ENCODE results near the gene EYS.

Gene EYS

DNA sequence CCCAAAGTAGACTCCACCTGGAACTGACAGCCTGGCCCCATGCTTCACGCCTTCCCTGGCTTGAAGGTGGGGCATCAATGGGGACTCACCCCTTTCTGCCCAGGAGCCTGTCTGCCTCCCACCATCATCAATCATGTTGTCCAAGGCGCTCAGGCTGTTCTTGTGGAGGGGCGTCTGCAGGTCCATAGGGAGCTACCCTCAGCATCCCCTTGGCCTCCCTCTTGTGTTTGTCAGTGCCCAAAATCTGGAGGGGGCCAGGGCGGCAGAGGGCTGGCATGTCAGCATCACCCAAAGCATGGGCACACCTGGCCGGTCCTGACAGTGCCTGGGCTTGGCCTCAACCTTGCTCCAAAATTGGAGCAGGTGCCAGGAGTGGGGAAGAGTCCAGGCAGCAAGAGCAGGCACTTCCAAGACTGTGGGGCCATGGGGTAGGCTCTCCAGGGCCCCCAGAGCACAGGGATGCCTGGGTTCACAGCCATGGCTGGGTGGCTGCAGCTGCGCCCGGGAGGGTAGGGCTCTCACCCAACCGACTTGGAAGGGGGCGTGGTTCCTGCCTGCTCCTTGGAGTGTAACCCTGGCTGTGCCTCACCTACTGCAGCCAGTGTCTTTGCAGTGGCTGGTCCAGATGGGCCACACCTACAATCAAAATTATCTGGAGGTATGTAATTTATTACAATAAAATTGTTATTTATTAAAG lies 903.4 kb downstream of the EYS start:
- DNase-seq: no peak

DNA sequence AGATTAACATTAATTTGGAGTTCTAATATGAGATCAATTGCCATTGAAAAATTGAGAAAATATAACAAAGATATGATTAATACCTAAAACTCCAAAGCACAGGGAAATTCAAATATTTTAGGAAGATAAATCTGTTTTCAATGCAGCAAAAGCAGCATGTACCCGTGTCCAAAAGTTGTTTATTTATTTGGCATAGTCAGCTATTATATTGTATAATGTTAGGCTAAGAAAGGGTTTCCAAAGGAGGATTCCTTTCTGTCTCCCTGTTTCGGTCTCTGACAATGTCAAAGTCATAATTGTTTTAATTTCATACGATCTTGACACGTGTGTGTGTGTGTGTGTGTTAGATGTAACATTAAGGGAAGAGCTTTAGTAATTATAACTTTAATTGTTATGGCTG lies 914.5 kb downstream of the EYS start:
- no peak for DNase-seq

DNA sequence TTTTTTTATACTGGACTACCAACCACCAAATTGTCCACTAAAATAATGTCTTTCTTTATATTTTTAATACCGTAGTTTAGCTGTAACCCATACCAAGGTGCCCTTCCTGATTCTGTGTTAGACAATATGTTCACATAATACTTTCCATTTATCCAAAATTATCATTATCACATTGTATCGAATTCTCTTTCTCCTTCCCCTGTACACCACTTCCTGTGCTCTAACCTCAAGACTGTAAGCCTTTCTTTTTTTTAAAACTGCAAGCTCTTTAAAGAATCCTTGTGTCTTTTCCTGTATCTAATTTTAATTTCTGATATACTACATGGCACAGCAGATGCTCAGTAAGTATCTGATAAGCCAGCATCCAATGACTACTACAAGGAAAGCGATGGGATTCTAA lies 917.5 kb downstream of the EYS start:
- DNase-seq: no peak

DNA sequence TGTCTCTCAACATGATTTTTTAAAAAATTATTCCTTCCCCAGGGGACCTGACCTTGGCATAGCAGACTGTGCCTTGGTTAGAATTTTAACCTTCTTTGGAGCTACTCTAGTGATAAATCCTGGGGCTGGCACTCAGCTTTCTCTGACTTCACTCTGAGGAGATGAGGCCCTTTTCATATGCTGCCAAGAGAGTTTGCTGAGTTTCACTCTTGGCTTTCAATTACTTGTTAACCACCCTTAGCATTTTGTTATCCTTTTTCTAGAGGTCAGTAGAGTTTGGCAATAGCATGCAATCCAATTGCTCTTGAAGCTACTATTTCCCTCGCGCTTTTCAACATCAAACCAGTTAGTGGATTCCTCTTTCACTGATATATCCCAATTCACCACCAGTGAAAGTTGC lies 920.3 kb downstream of the EYS start:
- no peak for DNase-seq

DNA sequence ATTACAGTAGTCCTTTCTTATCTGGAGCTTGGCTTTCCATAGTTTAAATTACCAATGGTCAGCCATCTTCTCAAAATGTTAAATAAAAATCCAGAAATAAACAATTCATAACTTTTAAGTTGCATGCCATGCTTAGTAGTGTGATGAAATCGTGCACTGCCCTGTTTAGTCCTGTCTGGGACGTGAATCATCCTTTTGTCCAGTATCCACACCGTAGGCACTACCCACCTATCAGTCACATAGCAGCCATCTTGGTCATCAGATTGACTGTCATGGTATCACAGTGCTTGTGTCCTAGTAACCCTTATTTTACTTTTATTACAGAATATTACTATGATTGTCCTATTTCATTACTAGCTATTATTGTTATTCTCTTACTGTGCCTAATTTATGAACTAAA lies 924.1 kb downstream of the EYS start:
- DNase-seq: no peak

DNA sequence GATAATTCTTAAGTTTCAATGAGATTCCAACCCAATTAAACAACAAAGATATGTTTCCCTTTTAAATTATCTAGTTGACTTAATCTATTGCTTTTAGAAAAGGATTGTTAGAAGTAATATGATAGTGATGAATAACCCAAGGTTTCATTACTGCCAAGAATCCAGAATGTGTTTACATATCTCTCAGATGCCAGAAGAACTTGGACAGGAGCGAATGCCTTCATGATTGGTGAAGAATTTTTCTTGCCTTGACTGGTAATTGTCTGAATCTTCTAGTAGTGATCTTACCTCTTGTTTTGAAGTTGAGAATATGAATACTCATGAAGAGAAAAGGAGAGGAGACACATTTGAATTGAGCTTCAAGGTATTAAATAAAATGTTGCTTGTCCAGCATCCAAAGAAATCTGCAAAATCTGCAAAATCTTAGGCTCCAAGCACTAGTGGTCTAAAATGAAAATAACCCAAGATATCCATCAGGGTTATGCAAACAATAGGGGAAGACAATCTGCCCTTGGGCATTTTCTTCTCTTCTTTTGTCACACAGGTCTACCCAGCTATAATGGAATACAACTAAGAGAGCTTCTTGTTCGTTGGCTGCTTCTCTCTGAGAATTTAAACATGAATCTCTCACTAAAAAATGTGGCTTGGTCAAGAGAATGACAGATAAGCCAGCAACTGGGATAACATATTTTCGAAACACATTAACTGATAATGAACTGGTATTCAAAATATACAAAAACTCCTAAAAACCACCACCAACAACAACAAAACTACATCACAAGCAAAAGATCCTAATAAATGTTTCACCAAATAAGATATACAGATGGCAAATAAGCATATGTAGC lies 928.9 kb downstream of the EYS start:
- no peak for DNase-seq

DNA sequence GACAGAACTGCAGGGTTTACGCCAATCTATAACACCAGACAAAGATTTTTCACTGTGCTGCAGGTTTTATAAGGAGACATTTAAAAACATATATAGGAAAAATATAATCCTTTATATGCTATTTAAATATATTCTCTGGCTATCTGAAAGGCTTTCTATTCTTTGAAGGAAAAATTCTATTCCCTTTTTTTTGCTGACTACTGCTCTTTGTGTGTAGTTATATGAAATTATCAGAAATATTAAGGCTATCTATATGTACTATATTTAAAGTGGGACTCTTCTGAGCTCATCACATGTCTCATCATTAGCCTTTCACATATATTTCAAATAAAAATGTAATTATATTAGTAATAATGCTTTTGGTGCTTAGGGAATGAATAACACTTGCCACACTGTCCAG lies 930.7 kb downstream of the EYS start:
- DNase-seq: no peak

DNA sequence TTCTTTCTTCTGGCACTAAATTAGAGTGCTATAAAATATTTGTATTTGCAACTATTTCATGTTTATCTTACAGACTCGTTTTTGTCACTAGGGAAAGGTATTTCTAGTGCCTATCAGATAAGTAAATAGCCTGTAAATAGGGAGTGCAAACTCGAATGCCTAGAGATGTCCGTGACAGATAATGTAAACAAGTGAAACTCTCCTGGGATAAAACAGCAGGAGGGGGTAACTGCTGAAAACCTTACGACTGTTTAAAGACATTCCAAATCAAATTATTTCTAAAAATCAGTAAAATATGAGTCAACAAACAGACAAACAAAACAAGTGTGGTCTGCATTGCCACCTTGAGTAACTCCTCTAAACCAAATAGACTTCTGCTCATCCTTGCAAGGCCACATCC lies 932.1 kb downstream of the EYS start:
- DNase-seq: no peak

DNA sequence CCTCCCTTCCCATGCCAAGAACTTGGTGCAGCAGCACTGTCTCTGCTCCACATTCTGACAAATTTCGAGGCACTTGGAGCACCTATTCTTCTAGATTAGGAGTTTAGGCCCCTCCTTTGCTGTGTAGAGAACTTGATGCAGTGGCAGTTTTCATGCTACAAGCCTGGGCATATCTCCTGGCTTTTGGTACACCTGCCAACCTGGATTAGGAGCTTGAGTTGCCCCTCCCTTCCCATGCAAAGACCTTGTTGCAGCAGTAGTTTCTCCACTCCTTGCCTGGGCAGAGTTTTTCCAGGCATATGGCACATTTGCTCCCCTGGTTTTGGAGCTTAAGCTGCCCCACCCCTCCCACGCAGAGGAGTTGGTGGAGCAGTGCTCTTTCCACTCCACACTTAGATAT lies 956.1 kb downstream of the EYS start:
- DNase-seq: no peak

DNA sequence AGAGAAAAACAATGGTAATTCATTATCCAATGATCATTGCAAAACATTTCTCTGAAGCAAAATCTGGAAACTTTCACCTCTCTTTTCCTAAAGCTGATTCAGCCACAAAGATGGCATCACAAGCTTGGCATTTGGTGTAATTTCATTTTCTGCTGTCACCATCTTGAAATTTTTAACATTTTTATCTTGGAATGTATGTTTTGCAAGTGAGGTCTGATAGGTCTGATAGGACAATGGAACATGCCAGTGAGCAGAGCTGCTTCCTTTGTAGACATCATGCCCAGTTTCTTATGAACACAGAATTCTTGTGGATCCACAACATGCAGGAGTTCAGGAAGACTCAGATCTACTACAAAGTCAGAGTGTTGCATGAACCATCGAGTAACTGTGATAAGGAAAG lies 969.6 kb downstream of the EYS start:
- no peak for DNase-seq

DNA sequence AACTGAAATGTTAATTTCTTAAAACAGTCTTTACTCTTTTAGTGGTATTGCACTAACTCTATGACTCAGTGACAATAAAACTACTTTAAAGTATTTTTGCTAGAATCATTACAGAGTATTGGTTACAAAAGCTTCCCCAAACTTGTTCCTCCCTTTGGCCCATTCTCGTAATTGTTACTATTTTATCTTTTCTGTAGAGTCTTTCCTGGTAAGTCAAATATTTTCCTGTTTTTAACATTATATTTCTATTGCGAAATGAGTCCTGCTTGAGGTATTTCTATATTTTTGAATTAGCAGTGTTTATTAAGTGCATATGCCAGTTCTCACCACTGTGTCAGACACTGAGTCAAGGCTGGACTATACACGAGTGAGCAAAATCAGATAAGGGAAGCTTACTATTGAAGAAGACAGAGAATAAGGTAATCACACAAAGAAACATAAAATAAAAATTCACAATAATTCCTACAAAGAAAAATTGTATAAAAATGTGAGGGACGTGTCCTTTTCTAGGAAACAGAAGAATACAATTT lies 970.5 kb downstream of the EYS start:
- no peak for DNase-seq

DNA sequence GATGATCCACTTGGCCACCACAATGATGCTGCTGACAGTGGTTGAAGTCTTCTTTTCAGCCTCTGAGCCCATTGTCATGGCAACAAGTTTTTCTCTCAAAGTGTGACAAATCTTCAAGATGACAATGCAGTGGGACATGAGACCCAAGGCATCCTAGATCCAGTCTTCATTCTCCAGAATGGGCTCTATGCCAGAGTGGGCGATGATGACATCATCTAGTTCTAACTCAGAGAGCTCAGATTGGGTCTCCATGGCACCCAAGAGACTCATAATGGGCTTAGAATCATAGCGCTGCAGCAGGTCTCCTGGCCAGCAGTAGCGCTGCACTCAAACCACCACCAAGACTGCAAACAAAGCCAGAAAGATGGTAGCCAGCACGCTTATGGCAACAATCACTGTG lies 973.6 kb downstream of the EYS start:
- DNase-seq: no peak

DNA sequence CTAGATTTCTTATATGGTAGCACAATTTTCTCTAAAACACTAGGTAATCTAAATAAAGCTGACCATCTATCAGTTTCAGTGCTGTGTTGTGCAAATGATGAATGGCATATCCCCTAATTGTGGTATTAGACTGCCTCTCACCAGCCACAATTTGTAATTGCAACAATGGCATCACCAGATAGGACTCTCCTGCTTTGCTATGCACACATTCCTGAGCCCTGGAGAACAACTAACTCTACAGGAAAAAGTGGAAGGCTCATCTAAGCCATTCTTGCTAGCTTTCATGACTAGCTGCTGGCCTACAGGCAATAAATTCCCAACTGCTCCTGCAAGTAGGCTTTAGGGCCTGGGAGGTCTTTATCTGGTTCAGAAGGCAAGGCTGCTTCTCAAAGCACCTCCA lies 974.1 kb downstream of the EYS start:
- DNase-seq: no peak

DNA sequence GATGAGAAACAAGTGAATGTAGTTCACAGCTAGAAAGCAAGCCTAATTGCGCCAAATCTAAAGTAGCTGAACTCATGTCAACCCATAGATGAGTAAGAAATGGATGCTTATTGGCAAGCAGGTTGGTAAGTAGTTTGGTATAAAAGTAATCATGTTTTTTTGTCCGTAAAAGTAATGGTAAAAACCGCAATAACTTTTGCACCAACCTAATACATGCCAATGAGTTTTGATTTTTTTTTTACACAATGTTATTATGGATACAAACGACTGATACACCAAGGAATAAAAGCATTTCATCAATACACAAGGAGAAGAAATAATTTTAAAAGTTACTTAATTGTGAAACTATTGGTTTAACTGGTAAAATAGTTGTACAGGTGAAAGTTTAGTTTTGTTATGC lies 977.5 kb downstream of the EYS start:
- no peak for DNase-seq

DNA sequence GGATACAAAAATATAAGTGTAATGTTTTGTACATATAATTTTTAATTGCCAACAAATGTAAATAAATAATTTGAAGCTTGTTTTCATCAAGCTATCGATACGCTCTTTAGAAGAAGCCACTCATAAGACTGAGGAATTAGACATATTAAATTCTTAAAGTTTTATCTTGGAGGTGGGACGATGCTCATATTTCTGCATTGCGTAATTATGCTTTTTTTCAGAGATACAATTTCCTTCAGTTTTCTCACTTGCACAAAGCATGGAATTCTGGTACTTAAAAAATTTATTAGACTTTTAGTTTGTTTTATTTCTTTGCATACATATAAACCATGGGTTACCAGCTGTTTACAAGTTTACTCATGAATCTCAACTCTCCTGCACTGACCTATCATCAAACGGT lies 980.0 kb downstream of the EYS start:
- DNase-seq: no peak

DNA sequence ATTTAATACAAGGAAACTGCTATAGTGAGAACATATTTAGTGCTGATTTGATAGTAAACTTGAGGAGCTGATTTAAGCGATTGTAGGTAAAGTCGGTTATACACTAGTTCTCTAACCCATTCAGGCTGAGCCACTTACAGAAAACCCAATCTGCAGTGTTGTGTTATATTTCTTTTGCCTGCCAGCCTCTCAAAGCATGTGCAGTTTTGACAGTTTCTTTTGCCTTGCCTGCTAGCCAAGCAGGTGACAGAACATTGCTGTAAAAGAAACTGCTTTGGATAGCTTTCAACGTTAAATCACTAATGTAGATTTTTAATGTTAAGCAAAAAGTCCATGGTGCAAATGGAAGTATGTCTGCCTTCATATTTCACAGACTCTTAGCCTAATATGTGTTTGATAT lies 982.9 kb downstream of the EYS start:
- no peak for DNase-seq

DNA sequence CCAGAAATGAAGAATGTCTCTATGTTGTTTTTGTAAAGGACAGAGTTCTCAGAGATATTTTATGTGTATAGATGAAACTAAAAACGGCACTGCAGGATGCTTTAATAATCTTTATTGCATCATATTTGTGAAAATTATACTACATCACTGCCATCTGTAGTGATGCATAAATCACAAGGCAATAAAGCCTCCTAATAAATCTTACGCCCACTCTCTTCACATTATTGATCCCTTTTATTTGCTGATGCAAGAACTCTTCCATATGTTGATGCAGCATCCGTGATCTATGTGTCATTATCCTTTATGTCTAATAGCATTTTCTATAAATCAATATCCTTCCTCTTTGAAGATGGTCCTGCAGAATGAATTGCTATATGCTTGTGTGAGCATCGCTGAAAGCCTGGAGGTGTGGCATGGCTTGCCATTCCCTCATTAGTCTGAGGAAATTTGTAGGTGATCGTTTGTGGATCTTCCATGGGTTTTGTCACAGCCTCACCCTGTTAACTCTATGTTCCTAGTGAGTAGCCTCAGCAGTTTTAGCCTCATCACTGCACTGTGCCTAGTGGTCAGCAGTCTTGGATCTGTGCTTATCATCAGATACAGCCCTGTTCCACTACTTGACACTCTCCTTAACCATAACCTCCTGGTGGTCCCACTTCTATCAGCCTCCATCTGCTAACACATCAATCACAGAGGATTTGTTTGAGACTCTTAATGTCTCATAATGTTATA lies 983.5 kb downstream of the EYS start:
- no peak for DNase-seq

DNA sequence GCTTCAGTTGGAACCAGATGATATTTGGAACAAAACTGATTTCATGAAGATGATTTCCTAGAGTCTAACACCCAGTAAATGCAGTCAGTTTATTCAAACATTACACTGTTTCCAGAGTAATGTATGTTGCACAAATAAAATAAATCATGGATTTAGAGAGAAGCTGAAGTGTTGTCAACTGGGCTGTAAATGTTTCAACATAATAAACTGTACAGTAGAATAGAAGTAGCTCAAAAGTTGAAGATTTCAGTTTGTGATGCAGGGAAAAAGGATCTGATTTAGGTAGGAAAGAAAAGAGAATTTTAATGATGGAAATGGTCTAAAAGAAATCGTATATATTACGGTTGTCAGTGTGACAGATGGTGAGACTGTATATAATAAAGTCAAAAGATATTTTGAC lies 985.2 kb downstream of the EYS start:
- DNase-seq: no peak

DNA sequence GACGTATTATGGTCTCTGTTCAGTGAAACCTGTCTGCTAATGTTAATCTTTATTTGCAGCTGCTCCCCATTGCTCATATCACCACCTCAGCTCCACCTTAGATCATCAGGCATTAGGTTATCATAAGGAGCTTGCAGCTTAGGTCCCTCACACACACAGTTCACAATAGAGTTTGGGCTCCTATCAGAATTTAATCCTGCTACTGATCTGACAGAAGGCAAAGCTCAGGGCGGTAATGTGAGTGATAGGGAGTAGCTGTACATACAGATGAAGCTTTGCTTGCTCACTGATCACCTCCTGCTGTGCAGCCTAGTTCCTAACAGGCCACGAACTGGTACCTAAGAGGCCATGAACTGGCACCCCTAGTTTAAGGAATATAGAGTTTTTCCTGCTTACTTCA lies 989.7 kb downstream of the EYS start:
- DNase-seq: no peak

DNA sequence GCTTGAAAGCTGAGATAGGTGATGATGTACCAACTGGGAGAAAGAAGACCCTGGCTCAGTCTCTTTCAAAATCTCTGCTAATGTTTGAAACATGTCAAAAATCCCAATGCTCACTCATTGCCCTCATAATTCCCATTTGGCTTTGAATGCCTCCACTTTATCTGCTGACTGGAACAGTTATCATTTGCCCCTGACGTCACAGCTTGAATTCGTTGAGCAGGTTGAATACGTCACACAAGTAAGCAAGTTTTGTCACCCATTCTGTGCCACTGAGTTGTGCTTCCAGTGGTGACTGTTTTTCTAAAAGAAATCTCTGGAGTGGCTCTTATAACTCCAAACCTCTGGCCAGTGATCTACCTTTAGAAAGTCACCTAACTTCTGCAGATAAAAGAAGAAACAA lies 991.4 kb downstream of the EYS start:
- DNase-seq: no peak

DNA sequence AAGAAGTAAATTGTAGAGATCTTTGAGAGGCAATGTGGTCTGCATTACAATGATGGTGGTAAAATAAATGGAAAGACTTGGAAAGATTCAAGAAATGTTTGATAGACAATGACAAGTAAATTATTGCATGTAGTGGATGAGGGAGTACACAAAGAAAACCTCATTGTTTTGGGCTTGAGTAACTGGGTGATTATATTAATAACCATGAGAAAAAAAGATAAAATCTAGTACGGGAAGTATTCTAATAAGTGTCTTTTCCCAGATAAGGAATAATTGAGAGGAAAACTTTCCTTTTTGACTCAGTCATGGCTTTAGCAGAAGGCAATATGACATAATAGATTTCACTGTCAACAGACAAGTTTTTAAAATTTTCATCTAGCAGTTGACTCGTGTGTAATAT lies 993.0 kb downstream of the EYS start:
- no peak for DNase-seq

DNA sequence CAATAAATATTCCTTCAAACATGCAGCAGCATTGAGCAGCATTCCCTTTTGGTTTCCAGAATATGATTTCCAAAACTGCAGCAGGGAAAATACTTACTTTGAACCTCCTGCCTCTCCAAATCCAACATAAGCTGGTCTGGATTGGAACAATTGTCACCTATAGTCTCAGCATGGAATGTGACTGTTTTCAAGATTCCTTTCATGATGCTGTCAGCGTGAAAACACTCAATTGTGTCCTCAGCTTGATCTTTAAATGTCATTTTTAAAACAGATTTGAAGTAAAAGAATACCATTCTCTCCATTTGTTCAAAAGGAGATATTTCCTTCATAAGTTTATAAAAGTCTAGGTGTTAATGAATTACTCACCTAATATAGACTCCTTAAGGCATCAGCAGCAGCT lies 993.9 kb downstream of the EYS start:
- DNase-seq: no peak

DNA sequence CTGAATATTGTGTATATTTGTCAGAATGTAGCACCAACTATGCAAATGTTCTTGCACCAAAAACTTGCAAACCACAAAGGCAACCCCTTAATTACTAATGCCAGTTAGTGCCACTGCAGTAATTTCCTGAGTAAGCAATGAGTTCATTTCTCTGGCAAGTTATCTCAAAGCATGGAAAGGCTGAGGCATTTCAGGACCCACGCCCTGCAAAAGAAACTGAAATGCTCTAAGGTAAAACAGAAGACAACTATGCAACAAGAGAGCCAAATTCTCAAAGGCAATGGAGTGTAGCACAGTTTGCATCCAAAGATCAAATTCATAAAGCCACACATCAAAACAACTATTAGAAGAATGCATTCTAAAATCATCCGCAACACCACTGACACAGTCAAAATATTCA lies 994.4 kb downstream of the EYS start:
- no peak for DNase-seq

DNA sequence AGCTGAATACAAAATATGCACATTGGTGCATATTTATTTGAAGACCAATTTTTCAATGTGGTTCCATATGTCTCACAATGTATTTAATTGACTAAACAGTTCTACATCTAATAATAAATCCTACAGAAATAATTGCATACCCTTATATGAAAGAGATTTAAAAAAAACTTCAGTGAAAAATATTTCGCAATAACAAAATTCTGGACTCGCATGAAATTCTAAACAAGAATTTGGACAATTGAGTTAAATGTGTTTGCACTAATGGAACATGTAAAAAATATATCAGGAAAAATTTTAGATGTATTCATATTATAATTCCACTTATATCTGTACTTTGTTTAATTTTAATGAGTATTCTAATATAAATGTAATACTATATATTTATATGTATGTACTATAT lies 1003.1 kb downstream of the EYS start:
- DNase-seq: no peak

Measured in stimulated activated naive CD4-positive, alpha-beta T cell (primary cell).